Activated CD4-positive, alpha-beta T cell treated with anti-CD3 and anti-CD28 coated beads for 48 hours (primary cell): ENCODE measurements around the gene BTBD9.
"Not testable (repeated sequence)": the region's sequence is repeated elsewhere in the genome, so short reads cannot be mapped to it uniquely, and the experiment has no call there.

Source experiments
- DNase-seq: peaks from one replicate; pipeline ENCODE4 v3.0.0-alpha.2; 2020

Gene BTBD9

GRCh38 chr6:38648629-38649028 lies 8.9 kb upstream of the BTBD9 start:
- DNase-seq = no peak

- DNase-seq = no peak
These were observed 6.6 kb upstream of the BTBD9 start for GRCh38 chr6:38646166-38646878.

- no peak for DNase-seq
These were observed 5.2 kb upstream of the BTBD9 start for GRCh38 chr6:38644951-38645350.

GRCh38 chr6:38640216-38640909 lies 634 bp upstream of the BTBD9 start:
- peak; percentile 9 for DNase-seq

GRCh38 chr6:38638941-38639497 lies 710 bp downstream of the BTBD9 start:
- DNase-seq = peak; percentile 71

- no peak for DNase-seq
These were observed 2.0 kb downstream of the BTBD9 start for GRCh38 chr6:38637756-38638155.

GRCh38 chr6:38636027-38636426 lies 3.7 kb downstream of the BTBD9 start:
- DNase-seq = no peak

GRCh38 chr6:38634518-38634917 lies 5.2 kb downstream of the BTBD9 start:
- no peak for DNase-seq

- no peak for DNase-seq
These were observed 7.2 kb downstream of the BTBD9 start for GRCh38 chr6:38632490-38632889.

- DNase-seq = no peak
These were observed 8.4 kb downstream of the BTBD9 start for GRCh38 chr6:38631186-38631783.

GRCh38 chr6:38625217-38625616 lies 14.5 kb downstream of the BTBD9 start:
- DNase-seq = no peak

GRCh38 chr6:38619342-38619741 lies 20.4 kb downstream of the BTBD9 start:
- DNase-seq = not testable (repeated sequence)

- DNase-seq = not testable (repeated sequence)
These were observed 21.4 kb downstream of the BTBD9 start for GRCh38 chr6:38618301-38618700.

GRCh38 chr6:38617856-38618255 lies 21.9 kb downstream of the BTBD9 start:
- no peak for DNase-seq

- DNase-seq = no peak
These were observed 27.4 kb downstream of the BTBD9 start for GRCh38 chr6:38612143-38612965.

GRCh38 chr6:38610050-38610625 lies 29.6 kb downstream of the BTBD9 start:
- no peak for DNase-seq

GRCh38 chr6:38604700-38605099 lies 35.0 kb downstream of the BTBD9 start:
- DNase-seq = no peak

- DNase-seq = no peak
These were observed 35.8 kb downstream of the BTBD9 start for GRCh38 chr6:38603966-38604365.

- DNase-seq = no peak
These were observed 36.2 kb downstream of the BTBD9 start for GRCh38 chr6:38603496-38603895.

GRCh38 chr6:38599966-38600550 lies 39.7 kb downstream of the BTBD9 start:
- DNase-seq = no peak

GRCh38 chr6:38599261-38599660 lies 40.5 kb downstream of the BTBD9 start:
- no peak for DNase-seq

GRCh38 chr6:38593998-38594665 lies 45.6 kb downstream of the BTBD9 start:
- DNase-seq = no peak
